ENCODE measurements around the gene SACM1L.
"Not testable (repeated sequence)": the region's sequence is repeated elsewhere in the genome, so short reads cannot be mapped to it uniquely, and the experiment has no call there.

The SACM1L gene

DNA sequence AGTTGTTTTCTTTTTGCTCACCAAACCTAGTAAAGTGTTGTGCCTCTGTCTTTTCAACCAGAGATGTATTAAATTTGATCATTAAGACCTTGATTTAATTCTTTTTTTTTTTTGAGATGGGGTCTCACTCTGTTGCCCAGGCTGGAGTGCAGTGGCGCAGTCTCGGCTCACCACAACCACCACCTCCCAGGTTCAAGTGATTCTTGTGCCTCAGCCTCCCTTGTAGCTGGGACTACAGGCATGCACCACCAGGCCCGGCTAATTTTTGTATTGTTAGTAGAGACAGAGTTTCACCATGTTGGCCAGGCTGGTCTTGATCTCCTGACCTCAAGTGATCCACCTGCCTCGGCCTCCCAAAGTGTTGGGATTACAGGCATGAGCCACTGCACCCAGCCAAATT lies 6.0 kb downstream of the SACM1L start:
- not testable (repeated sequence) for DNase-seq

DNA sequence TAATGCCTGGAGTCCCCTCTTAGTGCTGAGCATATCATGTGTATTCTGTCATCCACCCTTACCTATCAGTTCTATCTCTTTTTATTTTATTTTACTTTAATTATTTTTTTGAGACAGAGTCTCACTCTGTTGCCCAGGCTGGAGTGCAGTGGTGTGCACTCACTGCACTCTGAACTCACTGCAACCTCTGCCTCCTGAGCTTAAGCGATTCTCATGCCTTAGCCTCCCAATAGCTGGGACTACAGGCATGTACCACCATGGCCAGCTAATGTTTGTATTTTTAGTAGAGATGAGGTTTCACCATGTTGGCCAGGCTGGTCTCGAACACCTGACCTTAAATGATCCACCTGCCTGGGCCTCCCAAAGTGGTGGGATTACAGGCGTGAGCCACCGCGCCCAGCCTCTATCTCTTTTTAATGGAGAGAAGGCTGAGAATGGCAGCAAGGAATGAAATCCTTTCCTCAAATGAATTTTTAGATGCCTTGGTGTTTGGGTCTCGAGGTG lies 11.4 kb downstream of the SACM1L start:
- no peak for DNase-seq

DNA sequence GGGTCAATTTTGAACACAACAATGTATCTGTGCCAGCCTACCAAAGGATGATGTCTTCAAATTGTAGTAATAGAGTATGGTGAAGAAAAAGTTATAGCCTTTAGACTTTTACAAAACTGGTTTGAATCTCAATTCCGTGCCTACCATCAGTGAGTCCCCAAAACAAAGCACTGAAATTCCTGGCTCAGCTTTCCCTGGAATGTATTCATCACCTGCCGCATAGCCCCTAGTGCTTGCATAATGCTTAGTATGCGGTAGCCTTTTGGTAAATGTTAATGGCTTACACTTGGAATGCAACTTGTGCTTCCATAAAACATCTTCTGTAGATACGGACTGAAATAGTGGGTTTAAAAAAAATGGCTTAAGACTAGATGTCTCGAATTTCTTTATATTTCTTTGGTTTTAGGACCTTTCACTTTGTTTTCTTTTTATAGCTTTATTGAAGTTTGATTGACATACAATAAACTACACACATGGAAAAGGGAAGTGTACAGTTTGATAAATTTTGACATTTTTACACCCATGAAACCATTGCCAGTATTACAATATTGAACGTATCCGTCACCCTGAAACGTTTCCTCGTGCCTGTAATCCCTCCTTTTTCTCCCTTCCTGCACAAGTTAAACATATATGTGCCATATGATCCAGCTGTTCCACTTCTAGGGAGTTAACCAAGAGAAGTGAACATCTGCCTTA lies 12.1 kb downstream of the SACM1L start:
- DNase-seq: no peak

DNA sequence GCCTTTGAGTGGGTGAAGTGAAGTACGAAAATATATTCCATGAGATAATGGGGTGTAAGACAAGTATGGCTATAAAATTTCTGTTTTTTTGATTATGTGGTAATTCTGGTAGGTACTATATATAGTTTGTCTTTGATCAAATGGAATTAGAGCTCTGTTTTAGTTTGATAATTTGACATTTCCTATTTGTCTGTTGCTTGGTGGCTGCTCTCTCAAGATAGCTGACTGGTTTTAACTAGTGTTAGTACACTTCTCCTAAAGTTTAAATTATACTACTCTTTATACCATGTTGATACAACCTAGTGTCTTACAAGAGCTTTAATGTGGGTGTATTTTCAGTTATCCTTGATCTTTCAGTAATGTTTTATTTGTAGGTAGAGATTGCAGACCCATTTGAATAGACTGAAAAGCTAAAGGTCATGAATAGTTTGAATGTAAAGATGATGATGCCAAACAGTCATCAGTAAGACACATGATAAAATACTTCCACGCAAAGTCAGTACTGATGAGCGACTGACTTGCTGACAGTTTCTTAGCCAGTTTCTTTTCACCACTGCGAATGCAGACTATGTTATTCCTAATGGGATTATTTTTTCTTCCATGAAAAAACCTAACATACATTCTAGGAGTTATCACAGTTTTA lies 15.2 kb downstream of the SACM1L start:
- no peak for DNase-seq

GRCh38 chr3:45705839-45706808 lies 16.9 kb downstream of the SACM1L start:
- no peak for DNase-seq

DNA sequence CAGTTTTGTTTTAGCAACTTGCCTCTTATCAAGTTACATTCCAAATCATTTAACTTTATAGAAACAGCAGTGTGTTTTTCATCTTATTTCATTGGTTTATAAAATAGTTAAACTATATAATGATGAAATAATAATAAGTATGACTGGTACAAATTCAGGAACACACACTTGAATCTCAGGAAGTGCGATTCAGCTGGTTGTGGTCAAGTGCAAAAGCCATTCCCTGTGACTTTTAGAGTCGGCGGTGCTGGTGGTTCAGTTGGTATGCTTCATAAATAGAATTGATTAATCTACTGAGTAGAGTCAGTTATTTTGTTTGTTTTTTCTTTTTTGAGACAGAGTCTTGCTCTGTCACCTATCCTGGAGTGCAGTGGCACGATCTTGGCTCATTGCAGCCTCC lies 22.7 kb downstream of the SACM1L start:
- DNase-seq: no peak

- no peak for DNase-seq
These were observed 23.4 kb downstream of the SACM1L start for GRCh38 chr3:45712434-45713110.

- no peak for DNase-seq
These were observed 26.7 kb downstream of the SACM1L start for GRCh38 chr3:45715945-45716344.

DNA sequence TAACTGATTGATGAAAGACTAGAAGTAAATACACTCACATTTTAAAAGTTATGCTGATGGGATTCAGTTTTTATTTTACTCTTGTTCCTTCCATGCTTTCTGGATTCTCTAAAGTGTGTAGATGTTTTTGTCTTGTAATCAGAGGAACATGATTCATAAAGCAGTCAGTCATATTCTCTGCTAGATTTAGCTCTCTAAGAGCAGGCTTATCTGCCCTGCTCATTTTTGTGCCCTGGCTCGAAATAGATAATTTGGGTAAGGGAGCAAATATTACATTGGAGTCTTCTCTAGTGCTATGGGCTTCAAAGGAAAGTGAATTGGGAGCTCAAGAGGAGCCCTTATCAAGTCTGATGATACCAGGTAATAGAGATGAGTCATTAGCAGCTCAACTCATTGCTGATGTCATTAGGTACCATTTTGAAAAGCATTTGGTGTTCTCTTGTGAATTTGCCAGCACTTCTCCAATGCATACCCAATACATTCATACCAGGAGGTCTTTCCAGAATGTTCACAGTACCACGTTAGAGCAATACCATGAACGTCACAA lies 27.7 kb downstream of the SACM1L start:
- no peak for DNase-seq

DNA sequence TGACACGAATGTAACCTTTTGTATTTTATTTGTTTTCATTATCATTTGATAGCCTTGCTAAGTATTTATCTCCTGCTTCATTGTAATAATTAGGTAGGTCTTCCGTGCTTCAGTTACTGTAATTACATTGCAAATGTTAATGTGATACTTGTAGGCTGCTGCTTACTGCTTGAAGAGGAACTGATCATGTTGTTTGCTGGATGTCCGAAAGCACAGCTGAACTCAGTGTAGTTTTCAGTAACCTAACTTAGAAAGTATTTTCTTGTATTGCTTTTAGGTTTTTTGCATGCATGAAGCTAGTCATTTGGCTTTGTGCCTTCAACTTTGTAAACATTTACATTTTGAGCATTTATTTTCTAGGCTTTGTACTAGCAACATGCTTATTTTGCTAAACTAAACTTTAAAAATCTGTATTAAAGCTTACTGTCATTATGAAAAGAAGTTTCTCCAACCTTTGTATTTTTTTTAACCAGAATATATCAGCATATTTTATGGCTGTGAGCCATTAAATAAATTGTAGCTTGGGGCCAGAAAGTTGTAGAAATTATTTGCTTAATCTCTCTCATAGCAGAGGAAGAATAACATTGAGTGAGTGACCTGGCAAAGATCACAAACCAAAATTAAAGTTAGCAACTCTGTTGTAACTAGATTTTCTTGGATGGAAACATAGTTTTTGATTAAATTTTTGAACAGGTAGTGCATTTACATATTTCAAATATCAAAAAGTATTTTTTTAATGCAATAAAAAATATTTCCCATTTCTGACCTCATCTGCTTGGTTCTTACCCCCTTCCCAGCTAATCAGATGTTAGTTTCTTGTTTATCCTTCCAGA lies 30.7 kb downstream of the SACM1L start:
- no peak for DNase-seq

DNA sequence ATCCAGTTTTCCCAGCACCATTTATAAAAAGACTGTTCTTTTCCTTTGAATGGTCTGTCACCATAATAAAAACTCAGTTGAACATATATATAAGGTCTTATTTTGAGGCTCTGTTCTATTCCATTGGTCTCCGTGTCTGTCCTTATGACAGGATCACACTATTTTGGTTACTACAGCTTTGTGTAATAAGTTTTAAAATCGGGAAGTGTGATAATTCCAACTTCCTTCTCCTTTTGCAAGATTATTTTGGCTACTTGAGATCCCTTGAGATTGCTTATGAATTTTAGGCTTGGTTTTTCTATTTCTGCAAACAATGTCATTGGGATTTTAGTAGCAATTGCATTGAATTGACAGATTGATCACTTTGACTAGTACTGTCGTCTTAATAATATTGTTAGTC lies 35.7 kb downstream of the SACM1L start:
- no peak for DNase-seq

GRCh38 chr3:45729614-45730013 lies 40.4 kb downstream of the SACM1L start:
- no peak for DNase-seq

DNA sequence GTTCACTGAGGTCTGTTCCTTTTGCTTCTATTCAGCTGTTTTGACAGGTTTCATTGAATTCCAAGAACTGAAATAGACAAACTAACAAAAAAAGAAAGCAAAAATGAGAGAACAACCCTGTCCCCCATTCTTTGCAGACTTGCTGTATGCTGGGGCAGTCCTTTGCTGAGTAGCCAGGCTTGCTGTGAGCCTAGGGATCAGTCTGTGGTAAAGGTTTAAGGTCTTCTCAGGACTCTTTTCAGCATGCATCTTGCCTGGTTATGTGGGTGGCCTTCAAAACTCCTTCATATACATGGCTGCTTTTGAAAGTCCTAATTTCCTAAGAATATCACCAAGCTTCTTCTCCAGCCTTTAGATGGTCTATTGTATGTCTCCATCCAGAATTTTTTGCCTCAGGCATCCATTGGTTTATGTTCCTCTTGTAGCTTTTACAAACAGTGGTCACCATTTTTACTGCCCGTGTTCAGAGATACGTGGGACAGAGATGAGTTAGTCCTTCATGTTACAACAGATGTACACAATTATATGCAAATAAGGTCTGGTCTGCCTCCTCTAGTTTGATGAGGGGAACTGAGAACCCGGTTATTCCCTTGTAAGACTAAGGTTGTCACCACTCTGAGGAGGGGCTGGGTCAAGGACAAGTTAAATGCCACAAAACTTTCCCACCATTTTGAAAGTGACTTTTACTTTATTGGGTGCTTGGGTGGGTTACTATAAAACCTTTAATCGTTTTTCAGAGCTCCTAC lies 41.4 kb downstream of the SACM1L start:
- no peak for DNase-seq

GRCh38 chr3:45736707-45737106 lies 47.5 kb downstream of the SACM1L start:
- DNase-seq: no peak

- no peak for DNase-seq
These were observed 48.0 kb downstream of the SACM1L start for GRCh38 chr3:45737234-45737633.

GRCh38 chr3:45739991-45740390 lies 50.8 kb downstream of the SACM1L start:
- DNase-seq: no peak

- no peak for DNase-seq
These were observed 52.1 kb downstream of the SACM1L start for GRCh38 chr3:45741247-45741646.

GRCh38 chr3:45741742-45742460 lies 52.7 kb downstream of the SACM1L start:
- DNase-seq: no peak

GRCh38 chr3:45742461-45743089 lies 53.4 kb downstream of the SACM1L start:
- DNase-seq: no peak
